Measurements from ENCODE around the gene TRAPPC11.

DNA sequence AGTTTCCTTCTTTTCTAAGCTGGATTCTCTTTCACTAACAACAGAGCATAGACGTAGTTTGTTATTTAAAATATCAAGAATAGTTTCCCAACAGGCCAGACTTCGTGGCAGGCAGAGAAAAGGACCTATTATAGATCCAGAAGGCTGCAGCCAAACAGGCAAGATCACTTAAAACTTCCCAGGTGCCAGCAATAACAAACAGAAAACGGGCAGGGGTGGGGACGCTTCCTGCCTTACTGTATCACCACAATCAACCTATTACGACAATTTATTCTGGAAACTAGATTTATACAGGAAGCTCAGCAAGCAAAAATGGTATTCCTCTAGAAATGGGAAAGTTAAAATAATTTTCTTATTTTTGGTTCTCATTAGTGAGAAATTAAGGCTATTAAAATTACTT, 22.2 kb upstream of the TRAPPC11 start:
- TF ChIP-seq, protein P1, sequence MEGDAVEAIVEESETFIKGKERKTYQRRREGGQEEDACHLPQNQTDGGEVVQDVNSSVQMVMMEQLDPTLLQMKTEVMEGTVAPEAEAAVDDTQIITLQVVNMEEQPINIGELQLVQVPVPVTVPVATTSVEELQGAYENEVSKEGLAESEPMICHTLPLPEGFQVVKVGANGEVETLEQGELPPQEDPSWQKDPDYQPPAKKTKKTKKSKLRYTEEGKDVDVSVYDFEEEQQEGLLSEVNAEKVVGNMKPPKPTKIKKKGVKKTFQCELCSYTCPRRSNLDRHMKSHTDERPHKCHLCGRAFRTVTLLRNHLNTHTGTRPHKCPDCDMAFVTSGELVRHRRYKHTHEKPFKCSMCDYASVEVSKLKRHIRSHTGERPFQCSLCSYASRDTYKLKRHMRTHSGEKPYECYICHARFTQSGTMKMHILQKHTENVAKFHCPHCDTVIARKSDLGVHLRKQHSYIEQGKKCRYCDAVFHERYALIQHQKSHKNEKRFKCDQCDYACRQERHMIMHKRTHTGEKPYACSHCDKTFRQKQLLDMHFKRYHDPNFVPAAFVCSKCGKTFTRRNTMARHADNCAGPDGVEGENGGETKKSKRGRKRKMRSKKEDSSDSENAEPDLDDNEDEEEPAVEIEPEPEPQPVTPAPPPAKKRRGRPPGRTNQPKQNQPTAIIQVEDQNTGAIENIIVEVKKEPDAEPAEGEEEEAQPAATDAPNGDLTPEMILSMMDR (IDR thresholded peaks at IDR 0.05) = no peak
- no peak for TF ChIP-seq POLR2A (IDR thresholded peaks at IDR 0.05)
